Retinal pigment epithelial cell (primary cell): Measurements from ENCODE around the gene ELP1.
A peak's percentile ranks its signal among the peaks of the same experiment; 100 is the strongest.

Experiments used
- DNase-seq: peaks from one replicate; pipeline ENCODE4 v3.0.0-alpha.2; 2010; ENCODE audit warnings: low read depth
- H3K4me3 ChIP-seq: 2 replicates; pipeline ENCODE4 v1.5.1; 2011; ENCODE audit warnings: mild to moderate bottlenecking, low read length, control low read depth, moderate library complexity
- TF ChIP-seq, protein P1 (sequence below): conservative IDR thresholded peaks from 2 replicates; pipeline ENCODE4 v1.5.1; 2011; ENCODE audit warnings: low read depth, low read length, control low read depth, inconsistent platforms

Gene ELP1

DNA sequence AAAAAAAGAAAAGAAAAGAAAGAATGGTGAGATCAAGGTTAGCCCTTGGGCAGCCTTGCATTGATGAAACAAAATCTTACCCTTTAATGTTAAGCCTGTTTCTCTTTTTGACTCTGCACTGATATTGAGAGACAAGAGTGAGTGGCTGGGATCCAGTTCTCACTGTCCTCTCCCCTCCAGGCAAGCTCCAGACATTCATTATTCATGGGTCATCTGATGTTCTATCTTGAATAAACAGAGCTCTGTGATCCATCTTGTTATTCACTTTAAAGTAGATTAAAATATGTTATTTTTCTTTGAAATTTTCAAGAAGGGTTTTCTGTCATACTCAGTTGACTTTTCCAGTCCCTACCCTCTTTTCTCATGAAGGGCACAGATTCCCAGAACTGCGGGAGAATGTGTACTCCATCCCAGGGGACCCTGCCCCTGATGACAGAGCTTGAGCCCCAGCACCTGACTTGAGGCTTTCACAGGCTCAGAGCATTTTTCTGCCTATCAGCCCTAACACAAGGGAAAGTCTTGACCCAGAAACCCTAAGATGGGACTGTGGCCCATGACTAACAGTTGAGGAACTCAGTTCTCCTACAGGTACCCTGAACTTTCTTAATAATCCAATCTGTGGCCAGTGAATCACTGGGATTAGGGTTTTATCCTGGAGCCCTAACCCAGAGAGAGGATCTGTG lies 102.3 kb downstream of the ELP1 start:
- peak; percentile 83 for DNase-seq
- TF ChIP-seq, protein P1, sequence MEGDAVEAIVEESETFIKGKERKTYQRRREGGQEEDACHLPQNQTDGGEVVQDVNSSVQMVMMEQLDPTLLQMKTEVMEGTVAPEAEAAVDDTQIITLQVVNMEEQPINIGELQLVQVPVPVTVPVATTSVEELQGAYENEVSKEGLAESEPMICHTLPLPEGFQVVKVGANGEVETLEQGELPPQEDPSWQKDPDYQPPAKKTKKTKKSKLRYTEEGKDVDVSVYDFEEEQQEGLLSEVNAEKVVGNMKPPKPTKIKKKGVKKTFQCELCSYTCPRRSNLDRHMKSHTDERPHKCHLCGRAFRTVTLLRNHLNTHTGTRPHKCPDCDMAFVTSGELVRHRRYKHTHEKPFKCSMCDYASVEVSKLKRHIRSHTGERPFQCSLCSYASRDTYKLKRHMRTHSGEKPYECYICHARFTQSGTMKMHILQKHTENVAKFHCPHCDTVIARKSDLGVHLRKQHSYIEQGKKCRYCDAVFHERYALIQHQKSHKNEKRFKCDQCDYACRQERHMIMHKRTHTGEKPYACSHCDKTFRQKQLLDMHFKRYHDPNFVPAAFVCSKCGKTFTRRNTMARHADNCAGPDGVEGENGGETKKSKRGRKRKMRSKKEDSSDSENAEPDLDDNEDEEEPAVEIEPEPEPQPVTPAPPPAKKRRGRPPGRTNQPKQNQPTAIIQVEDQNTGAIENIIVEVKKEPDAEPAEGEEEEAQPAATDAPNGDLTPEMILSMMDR, result no peak

DNA sequence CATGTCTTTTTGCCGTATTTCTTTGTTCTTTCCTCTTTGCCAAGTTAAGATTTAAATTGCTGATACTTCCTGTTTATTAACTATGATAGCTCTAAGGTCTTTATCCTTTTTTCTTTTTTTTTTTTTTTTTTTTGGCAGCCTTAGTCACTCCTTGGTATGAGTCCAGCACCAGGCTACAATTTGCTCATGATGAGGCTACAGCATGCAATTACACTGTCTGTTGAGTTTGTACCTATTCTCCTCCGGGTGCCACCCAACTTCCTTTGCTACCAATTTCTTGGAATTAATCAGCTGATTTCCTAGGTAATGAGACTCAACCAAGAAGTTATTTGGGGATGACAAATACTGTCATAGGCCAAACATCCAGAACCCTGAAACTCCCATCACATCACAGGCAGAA lies 103.7 kb downstream of the ELP1 start:
- TF ChIP-seq, protein P1, result no peak
- DNase-seq, result no peak
- H3K4me3 ChIP-seq, result no peak overlapping the region

More for the DNA sequence above, 102.3 kb downstream of the ELP1 start:
- no peak overlapping the region for H3K4me3 ChIP-seq

DNA sequence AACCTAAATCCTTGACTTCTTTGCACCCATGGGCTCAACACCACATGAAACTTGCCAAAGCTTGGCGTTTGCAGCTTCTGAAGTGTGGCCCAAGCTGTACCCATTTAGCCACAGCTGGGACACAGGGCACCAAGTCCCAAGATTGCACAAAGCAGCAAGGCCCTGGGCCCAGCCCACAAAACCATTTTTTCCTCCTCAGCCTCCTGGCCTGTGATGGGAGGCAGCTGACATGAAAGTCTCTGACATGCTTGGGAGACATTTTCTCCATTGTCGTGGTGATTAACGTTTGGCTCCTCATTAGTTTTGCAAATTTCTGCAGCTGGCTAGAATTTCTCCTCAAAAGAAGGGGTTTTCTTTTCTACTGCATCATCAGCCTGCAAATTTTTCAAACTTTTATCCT lies 110.1 kb downstream of the ELP1 start:
- no peak for DNase-seq
- TF ChIP-seq, protein P1, result no peak
- no peak overlapping the region for H3K4me3 ChIP-seq
